ENCODE measurements around the gene CGNL1. TPM values are rescaled to one million over a fixed set of nuclear protein-coding genes. Genes with fewer than 3 reads are reported as not detected.

The CGNL1 gene
- total RNA-seq, 1 experiment from 2014 or later = 0.34 TPM

DNA sequence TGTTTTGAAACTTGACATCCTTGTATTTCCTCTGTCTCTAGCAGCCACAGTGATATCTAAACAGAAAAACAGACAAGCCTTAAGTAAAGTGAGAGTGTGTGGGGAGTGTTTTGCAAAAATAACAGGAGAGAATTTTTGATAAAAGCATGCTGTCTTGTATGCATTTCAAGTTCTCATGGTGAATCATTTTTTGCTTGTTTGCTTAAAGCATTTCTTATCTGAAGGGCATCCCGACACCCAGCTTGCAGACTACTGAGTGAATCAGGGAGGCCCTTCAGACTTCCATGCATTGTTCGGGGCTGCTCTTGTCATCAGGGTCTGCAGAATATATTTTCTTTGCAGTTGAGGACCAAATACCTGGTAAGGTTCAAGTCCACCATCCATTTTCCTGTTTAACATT, 8.5 kb downstream of the CGNL1 start:
- peak; percentile 20 for DNase-seq (ENCODE audit: low read depth)

DNA sequence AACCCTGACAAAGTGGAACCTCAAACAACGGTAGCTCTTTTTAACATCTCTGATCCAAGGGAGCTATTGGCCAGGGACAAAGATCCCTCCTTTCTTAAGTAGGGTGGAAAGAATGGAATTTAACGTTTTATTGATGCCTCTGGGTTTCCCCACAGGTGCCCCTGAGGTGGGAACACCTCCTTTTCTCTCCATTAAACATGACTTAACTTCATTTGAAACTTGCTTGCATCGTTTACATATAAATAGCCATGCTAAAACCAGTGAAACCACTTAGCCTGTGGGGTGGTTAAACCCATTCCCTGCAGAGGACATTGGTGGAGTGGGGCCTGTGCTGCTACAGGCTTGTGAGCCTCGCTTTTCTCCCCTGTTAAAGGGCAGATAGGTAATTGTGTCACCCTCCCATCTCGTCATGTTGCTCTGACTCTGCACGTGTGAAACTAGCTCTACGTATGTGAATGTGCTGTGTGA, 9.7 kb downstream of the CGNL1 start:
- DNase-seq (ENCODE audit: low read depth) = no peak

DNA sequence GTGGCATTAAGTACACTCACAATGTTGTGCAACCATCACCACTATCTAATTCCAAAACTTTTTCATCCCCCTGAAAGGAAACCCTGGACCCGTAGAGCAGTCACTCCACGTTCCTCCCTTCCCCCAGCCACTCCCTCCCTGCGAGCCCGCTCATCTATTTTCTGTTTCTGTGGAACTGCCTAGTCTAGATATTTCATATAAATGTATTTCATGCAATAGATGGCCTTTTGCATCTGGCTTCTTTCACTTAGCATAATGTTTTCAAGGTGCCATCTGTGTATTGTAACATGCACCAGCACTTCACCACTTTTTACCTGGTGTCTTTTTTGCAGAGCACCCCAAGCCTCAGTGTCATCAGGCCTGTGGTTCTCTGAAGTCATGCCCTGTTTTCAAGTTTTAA, 10.7 kb downstream of the CGNL1 start:
- no peak for DNase-seq (ENCODE audit: low read depth)

DNA sequence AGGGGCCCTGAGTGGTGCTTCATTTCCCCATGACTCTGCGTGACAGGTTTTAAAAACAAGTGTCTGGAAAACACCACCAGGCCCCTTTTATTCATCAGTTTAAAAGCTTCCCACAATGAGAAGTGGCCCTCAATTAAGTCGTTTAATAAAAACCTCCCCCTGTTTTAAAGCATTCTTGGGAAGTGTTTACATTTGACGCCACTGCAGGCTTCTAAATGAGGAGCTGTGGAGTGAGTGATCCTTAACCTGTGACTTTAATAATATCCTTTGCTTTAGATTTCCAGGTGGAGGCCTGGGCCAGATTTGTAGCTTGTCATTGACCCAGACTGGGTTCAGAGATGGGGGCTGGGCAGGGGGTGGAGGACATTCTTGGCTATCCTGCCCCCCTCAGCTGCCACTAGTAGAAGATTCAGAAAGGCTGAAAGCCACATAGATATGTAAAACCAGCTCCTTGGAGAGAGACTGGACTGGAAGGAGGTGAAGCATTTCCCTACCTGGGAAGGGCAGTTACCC, 11.3 kb downstream of the CGNL1 start:
- no peak for DNase-seq (ENCODE audit: low read depth)

DNA sequence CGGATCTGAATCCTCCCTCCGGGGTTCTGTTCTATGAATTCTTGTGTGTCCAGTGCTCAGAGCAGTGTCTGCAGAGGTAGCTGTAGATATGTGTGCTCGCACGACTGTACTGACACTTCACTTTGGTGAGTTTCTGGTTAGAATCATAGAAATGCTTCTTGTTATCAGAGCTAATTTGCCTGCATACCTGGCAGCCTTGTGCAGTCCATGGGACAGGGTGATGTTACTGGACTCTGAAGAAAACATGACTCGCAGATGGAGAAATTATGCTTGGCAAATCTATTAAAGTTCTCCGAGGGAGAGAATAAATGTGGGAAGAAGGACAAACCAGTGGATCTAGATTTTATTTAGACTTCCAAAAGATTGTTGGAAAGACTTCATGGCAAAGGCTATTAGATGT, 12.2 kb downstream of the CGNL1 start:
- no peak for DNase-seq (ENCODE audit: low read depth)

DNA sequence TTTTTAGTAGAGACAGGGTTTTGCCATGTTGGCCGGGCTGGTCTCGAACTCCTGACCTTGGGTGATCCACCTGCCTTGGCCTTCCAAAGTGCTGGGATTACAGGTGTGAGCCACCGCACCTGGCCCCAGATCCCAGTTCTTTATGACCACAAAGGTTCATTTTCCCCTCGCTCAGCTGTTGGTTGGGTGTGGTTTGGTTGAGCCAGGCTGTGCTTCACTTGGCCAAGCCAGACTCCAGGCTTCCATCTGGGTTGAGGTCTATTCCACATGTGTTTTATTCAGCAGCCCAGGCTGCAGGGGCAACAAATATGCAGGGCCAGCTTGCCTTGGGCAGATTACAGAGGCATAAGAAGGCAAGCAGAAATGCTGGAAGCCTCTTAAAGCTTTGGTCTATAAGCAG, 13.7 kb downstream of the CGNL1 start:
- no peak for DNase-seq (ENCODE audit: low read depth)

DNA sequence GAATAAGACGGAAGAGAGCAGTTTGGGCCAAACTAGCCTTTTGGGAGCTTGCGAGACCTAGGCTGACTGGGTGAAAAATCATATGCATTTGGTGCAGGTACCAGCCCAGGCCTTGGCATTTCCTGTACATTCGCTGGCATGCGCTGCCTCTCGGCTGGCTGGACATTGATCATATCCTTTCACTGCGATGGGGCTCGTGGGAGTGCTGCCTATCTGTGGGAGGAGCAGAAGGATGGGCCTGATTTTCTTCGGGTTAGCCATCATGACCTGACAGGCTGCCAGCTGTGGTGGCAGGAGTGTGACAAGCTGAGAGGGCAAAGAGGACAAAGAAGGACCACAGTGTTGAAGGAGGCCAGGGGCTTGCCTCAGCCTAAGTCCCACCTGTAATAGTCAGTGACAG, 14.3 kb downstream of the CGNL1 start:
- no peak for DNase-seq (ENCODE audit: low read depth)

DNA sequence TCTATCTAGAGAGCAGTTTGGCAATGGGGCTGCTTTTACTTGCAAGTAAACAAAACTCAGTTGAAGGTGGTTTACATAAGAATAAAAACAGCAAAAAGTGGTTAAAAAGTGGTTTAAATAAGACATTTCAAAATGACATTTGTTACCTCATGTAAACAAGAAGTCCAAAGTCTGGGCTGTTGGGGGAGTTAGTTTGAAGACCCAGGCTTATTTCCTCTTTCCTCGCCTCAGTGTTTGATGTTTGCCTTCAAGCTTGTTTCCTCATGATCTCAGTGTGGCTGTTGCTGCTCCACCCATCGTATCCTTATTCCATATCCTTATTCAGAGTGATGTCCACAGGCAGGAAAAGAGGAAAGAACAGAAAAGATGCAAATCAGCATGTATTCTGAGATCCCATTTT, 15.2 kb downstream of the CGNL1 start:
- DNase-seq (ENCODE audit: low read depth) = no peak

DNA sequence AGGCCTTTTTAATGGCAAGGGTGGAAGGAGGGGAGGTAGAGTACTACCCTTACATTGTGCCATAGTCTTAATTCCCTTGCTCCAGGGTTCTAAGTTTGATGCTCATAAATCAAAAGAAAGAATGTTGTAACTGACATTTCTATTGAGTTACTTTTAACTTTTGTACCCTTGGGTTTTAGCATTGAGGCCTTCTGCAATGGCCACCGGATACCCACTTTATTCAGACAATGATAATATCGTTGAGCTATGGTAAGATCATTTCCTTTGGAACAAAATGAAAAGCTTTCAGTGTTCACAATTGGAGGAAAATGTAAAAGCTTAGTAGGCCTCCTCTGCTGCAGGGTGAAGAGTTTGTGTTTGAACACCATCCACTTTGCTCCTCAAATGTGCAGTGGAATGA, 16.8 kb downstream of the CGNL1 start:
- DNase-seq (ENCODE audit: low read depth) = no peak

DNA sequence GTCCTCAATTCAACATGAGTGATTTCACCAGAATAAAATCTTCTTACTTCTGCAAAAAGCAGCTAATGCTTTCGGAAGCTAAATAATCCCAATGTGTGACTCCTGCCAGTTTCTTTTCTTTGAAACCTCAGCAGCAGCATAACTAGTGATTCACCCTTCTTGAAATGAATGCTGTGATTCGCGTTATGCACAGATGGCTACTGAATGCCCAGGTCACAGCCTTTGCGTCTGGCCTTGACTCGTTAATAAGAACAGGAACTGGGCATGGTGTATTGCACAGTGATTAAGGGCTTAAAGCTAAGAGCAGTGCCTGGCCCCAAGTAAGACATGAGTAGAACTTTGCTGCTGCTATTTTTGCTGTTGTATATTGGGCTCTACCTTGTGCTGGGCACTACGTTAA, 19.0 kb downstream of the CGNL1 start:
- DNase-seq (ENCODE audit: low read depth) = peak; percentile 40

DNA sequence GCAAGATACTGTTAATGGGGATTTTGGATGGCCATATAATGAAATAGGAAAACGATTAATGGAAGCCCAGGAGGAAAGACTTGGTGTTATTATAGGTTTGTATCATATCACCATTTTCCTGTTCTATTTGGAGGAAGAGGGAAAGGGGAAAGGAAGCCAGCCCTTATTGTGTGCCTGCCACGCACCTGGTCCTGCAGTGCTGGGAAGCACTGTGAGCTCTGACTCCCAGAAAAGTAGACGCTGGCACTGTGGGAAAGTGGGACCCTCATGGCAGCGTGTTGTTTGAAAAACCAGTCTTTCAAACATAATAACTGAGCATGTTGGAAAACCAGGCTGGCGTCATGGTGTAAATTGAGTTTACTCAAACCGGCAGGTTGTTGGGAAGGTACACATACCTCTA, 22.0 kb downstream of the CGNL1 start:
- DNase-seq (ENCODE audit: low read depth) = no peak

DNA sequence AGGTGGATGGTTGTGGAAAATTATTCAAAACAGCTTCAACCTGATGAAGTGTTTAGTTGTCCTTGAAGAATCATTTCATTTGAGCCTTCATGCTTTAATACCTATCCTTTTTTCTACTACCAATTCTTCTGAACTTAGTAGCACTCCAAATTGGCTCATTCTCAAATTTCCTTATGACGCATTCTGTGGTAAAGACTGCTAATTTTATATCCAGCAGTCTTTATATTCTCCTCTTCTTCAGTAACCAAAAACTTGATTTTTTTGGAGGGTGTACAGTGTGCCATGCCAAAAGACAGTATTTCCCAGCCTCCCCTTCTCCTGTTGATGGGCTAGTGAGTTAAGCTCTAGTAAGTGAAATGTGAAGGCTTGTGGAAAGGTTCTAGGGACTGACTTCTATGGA, 25.2 kb downstream of the CGNL1 start:
- DNase-seq (ENCODE audit: low read depth) = no peak

DNA sequence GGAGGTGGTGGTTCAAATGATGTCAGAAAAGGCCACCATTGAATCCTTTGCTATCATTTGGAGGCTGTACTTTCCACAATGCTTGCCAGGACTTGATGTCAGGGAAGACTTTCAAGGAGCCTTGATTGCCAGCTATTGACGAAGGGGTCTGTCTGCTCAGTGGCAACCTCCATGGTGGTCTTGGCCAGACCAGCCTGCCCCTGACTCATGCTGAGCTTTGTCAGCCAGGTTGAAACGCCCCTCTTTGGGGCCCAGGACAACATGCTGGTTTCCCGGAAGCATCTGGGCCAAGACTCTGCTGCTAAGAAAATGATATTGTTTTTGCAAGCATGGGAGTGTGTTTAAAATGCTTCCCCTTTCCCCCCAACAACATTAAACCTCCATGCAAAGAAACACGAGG, 26.7 kb downstream of the CGNL1 start:
- no peak for DNase-seq (ENCODE audit: low read depth)

DNA sequence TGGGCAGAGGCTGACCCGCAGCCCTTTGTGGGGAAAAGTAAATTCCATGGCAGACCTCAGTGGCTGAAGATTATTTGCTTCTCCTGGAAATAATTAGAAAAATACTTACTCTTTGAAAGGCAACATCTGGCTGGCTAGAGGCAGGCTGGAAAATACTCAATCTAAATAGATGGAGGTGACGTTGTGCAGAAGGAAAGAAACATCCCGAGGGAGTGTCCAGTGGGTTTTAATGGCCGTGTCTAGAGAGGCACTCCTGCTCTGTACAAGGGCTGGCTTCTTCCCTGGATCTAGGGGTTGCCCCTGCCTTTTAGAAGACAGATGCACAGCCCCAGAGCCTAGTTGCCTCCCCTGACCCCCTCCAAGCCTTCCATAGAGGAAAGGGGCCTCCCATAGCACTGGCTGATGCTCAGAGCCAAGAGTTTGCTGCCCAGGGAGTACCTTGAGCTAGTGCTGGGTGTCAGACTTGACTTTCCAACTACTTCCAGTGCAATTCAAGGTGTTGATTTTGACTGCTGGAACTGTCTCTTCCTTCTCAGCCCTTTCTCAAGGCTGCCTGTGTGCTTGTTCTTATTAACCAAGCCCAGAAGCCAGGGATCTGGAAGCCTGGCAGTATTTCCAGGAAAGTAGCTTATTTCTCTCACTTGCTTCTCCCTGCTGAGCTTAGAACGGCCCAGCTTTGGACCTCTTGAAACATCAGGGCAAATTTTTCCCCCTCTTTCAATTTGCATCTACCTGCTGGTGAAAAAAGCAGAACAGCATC, 27.4 kb downstream of the CGNL1 start:
- DNase-seq (ENCODE audit: low read depth) = no peak

DNA sequence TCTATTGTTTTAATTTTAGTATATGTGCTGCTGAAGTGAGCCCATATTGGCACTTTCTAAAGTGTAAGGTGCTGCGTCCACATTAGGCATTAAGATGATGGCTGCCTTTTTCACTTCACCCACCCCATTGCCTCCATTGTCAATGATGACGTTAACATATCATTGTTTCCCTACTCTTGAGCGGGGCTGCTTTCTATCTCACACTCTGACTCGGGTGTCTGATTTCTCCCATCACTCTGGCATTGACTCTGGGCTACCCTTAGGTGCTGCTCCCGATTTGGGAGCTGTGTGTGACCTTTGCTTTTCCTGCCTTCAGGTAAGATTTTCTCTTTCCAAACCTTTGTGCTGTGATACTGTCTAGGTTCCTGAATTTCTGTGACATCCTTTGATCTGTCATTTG, 28.8 kb downstream of the CGNL1 start:
- no peak for DNase-seq (ENCODE audit: low read depth)

DNA sequence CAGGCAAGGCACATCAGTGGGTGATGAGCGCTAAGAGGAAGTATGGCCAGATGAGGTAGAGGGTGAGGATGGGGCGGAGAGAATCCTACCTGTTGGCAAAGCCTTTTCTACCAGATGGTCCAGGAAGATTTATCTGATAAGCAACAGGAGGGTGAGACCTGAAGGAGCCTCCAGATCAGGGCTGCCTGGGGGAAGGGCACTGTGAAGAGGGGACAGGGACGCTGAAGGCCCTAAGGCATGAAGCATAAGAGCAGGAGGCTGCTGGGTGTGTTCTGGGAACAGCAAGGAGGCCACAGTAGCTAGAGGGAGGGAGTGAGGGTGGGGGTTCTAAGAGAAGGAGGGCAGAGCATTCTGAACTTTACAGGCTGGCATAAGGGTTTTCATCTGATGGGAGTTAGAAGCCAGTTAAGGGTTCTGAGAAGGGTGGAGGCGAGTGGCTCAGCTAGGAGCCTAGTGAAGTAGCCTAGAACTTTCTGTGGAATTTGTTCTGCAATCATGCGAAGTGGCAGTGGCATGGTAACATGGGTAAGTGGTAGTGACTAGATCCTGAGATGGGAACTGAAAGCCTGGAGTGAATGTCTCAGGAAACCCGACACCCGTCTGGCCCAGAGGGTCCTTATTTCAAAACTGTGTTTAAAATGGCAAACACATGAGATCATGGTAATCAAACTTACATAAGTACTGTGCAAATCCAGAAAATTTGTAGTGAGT, 29.9 kb downstream of the CGNL1 start:
- DNase-seq (ENCODE audit: low read depth) = peak; percentile 20

DNA sequence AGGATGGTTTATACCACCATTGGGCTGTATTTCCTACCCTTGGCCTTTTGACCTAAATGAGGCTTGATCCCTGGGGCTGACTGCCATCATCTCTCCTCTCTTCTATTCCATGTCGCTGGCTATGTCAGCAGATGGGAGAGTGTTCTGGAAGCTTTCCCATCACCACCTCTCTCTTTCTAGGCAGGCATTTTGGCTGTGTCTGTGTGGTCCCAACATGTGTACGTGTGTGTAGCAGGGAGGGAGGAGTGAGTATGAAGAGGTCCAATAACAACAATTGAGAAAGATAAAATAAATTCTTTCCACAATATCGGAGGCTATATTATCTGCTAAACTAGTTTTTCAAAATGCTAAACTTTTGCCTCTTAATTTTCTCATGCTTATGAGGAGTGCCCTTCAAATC, 34.1 kb downstream of the CGNL1 start:
- DNase-seq (ENCODE audit: low read depth) = no peak

DNA sequence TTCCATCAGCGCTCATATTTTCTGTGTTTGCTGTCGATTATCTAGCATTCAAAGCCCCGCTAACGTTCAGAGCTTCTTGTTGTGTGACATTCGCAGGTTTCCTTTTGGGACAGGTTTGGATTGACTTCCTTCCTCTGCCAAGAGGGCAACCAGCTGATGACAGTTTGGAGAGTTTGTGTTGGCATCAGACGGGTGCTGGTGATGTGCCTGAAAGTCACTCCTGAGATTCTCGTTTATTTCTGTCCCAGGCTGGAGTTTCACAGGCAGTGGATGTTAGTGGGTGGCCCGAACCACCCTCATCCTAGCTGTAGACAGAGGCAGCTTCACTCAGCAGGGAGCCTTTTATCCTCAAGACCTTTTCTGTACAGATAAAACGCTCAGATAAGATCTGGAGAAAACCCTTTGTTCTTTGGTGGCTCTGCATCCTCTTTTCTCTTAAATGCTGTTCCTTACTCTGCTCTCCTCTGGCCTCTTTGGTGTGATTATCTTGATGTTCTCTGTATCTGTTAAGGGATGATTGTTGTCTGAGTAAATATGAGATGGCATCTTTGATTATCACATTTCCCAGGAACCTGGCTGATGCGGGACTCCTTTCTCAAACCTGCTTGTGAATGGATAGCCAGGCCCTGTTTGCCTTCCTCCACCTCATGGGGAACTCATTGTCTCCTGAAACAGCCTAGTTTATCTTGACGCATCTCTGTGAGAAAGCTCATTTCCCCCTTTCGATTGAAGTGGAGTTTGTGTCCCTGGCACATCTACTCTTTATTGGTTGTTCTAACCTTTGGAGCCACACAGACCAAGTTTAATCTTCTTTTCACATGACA, 35.9 kb downstream of the CGNL1 start:
- DNase-seq (ENCODE audit: low read depth) = no peak

DNA sequence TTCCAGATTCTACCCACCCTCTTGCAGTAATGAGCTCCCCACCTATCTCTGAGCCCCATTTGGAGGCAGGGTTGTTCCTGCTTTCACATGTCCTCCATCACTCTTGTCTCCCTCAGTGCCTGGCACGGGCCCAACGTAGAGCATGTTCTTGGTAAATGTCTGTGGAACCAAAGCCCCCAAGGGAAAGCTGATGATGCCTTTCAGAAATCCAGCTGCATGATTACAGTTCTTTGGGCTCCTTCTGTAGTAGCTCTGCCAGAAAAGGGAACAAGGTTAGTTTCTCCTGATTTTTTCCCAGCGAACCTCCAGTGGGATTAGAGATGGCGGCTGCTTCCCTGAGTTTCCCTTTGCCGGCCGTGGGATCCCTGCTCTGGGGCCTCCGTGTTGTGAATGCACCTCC, 39.3 kb downstream of the CGNL1 start:
- no peak for DNase-seq (ENCODE audit: low read depth)

DNA sequence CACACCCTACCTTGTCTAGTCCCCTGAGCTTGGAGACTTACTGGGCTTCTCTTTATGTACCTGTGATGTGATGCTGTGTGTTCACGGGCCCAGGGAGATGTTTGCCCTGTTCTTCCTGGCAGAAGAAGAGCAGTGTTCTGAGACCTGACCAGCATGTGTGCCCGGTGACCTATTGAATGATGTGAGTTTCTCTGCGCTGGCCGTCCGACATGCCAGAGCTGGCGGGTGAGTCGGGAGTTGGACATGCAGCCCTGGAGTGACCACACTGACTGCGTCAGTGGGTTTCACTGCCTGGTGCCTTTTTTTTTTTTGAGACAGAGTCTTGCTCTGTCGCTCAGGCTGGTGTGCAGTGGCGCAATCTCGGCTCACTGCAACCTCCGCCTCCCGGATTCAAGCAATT, 42.3 kb downstream of the CGNL1 start:
- DNase-seq (ENCODE audit: low read depth) = no peak

DNA sequence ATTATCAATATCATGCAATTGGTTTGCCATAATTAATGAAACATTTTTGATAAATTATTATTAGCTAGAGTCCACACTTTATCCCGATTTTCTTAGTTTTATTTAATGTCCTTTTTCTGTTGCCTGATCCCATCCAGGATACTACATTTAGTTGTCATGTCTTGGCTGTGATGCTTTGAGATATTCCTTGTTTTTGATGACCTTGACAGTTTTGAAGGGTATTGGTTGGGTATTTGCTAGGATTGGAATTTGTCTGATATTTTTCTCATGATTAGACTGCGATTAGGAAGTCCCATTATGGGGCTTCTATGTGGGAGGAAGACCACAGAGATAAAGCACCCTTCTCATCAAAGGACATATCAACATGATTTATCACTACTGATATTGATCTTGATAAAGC, 43.0 kb downstream of the CGNL1 start:
- DNase-seq (ENCODE audit: low read depth) = no peak

DNA sequence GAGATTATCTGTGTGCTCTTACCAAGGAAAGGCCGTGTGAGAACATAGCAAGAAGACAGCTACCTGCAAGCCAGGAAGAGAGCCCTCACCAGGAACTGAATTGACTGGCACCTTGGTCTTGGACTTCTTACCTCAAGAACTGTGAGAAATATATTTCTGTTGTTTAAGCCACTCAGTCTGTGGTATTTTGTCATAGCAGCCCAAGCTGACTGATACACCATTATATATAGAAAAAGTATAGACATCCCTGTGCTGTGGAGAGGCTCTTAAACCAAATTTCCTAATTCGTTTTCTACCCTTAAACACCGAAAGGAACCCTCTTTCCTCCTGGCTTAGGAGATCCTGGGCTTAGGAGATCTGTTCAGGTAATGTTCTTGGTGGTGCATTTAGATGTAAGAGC, 44.8 kb downstream of the CGNL1 start:
- DNase-seq (ENCODE audit: low read depth) = no peak
